ENCODE results near the gene INCA1.

- TF ChIP-seq POLR2A (IDR thresholded peaks at IDR 0.05) (no peak), CTCF (IDR thresholded peaks at IDR 0.05) (no peak)
Observed at GRCh38 chr17:4959261-4959965, 37.9 kb downstream of the INCA1 start.
